ENCODE results near the gene GTF3C5.

DNA sequence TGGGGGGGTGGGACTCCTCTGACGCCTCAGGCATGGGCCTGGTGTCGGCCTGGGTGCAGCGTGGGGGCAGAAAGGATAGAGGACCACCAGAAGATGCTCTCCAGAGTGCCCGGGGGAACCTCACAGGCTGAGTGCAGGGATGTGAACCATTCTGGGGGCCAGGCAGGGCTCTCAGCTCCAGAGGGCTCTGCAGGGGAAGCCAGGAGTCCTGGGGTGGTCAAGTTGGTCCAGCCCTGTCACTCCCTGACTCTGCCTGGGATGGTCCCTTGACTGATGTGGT, 45.8 kb upstream of the GTF3C5 start:
- no peak for TF ChIP-seq EZH2 (IDR thresholded peaks at IDR 0.05)
- TF ChIP-seq, protein P1, sequence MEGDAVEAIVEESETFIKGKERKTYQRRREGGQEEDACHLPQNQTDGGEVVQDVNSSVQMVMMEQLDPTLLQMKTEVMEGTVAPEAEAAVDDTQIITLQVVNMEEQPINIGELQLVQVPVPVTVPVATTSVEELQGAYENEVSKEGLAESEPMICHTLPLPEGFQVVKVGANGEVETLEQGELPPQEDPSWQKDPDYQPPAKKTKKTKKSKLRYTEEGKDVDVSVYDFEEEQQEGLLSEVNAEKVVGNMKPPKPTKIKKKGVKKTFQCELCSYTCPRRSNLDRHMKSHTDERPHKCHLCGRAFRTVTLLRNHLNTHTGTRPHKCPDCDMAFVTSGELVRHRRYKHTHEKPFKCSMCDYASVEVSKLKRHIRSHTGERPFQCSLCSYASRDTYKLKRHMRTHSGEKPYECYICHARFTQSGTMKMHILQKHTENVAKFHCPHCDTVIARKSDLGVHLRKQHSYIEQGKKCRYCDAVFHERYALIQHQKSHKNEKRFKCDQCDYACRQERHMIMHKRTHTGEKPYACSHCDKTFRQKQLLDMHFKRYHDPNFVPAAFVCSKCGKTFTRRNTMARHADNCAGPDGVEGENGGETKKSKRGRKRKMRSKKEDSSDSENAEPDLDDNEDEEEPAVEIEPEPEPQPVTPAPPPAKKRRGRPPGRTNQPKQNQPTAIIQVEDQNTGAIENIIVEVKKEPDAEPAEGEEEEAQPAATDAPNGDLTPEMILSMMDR (IDR thresholded peaks at IDR 0.05) = no peak
- no peak for TF ChIP-seq EZH2phosphoT487 (IDR thresholded peaks at IDR 0.05)
